ENCODE results near the gene RAB26. TPM values are rescaled to one million over a fixed set of nuclear protein-coding genes. Genes with fewer than 3 reads are reported as not detected.

The RAB26 gene
- total and polyA plus RNA-seq, 9 donors = 0.12 to 0.80 (median 0.35) TPM; not detected in 5

DNA sequence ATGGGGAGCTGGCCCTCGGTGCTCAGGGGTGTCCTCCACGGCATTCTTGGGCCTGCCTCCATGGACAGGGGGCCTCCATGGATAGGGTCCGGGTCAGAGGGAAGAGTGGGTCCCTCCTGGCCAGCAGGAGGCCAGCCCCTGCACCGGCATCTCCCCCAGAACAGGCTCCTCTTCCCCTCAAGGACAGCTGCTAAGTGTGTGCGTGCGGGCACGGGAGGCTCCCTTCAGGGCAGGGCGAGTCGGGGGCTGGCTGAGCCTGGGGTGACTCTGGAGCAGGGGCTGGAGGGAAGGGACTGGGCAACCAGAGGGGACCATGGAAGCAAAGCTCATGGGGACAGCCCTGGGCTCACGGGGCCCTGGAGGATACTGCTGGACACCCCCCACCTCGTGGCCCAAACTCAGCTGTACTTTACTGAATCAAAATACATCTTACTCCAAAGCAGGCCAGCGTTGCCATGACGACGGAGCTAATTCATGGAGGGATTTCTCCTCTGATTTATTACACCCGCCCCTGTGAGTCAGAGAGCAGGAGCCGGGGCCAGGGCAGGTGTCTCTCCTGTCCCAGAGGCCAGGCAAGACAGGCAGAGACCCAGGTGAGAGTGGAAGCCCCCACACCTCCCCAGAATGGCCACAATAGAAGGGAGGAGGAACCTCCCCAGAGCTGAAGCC, 45.9 kb downstream of the RAB26 start:
- no peaks in the 10 kb centered on the region for H3K36me3 ChIP-seq
- H3K4me1 ChIP-seq (ENCODE audit: insufficient read depth) = no peaks in the 10 kb centered on the region
- H3K9me3 ChIP-seq = no peaks in the 10 kb centered on the region
- DNase-seq = no peak
- intact Hi-C loops (cut with DNase I) = no loop called here
- H3K27me3 ChIP-seq = peaks cover 2% of the 10 kb centered on the region
- H3K4me3 ChIP-seq = no peak overlapping the region
- WGBS, 3 donors = 32 to 35% (median 32%) methylated on average over 14 to 16 of the region's 16 CpGs
- TF ChIP-seq, protein P1, sequence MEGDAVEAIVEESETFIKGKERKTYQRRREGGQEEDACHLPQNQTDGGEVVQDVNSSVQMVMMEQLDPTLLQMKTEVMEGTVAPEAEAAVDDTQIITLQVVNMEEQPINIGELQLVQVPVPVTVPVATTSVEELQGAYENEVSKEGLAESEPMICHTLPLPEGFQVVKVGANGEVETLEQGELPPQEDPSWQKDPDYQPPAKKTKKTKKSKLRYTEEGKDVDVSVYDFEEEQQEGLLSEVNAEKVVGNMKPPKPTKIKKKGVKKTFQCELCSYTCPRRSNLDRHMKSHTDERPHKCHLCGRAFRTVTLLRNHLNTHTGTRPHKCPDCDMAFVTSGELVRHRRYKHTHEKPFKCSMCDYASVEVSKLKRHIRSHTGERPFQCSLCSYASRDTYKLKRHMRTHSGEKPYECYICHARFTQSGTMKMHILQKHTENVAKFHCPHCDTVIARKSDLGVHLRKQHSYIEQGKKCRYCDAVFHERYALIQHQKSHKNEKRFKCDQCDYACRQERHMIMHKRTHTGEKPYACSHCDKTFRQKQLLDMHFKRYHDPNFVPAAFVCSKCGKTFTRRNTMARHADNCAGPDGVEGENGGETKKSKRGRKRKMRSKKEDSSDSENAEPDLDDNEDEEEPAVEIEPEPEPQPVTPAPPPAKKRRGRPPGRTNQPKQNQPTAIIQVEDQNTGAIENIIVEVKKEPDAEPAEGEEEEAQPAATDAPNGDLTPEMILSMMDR (IDR thresholded peaks at IDR 0.05) = no peak
- no peak for TF ChIP-seq EP300 (IDR thresholded peaks at IDR 0.05)
- no peak for TF ChIP-seq POLR2A (IDR thresholded peaks at IDR 0.05)
- H3K27ac ChIP-seq = no peak overlapping the region

DNA sequence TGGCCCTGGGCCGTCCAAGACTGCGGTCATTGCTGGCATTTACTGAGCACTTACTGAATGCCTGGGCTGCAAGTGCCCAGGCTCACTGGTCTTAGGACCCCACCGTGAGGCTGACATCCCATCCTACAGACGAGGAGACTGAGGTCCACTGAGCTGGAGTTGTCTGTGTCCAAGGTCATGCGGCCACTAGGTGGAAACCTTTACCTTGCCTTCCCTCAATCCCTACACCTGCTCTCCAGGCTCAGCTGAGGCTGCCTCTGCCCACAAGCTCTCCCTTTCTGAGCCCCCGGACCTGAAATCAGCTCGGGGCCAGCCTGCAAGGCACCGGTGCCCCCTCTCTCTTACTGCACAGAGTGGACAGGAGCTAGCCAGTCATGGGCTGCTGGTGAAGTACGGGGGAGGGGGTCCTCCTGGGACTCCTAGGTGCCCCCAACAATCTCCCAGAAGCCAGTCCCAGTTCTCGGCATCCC, 46.5 kb downstream of the RAB26 start:
- Histone ChIP-seq H3K36me3 (no peaks in the 10 kb centered on the region), H3K27ac (no peak overlapping the region), H3K4me3 (no peak overlapping the region), H3K4me1 (ENCODE audit: insufficient read depth) (no peaks in the 10 kb centered on the region), H3K27me3 (peaks cover 2% of the 10 kb centered on the region), H3K9me3 (no peaks in the 10 kb centered on the region)
- intact Hi-C loops (cut with DNase I) = no loop called here
- WGBS, 3 donors = 22 to 35% (median 24%) methylated on average over 10 of the region's 10 CpGs
- DNase-seq = no peak
- TF ChIP-seq, protein P1 (IDR thresholded peaks at IDR 0.05) = peak in 1 of 3 donors; percentile 15
- no peak for TF ChIP-seq POLR2A (IDR thresholded peaks at IDR 0.05)

DNA sequence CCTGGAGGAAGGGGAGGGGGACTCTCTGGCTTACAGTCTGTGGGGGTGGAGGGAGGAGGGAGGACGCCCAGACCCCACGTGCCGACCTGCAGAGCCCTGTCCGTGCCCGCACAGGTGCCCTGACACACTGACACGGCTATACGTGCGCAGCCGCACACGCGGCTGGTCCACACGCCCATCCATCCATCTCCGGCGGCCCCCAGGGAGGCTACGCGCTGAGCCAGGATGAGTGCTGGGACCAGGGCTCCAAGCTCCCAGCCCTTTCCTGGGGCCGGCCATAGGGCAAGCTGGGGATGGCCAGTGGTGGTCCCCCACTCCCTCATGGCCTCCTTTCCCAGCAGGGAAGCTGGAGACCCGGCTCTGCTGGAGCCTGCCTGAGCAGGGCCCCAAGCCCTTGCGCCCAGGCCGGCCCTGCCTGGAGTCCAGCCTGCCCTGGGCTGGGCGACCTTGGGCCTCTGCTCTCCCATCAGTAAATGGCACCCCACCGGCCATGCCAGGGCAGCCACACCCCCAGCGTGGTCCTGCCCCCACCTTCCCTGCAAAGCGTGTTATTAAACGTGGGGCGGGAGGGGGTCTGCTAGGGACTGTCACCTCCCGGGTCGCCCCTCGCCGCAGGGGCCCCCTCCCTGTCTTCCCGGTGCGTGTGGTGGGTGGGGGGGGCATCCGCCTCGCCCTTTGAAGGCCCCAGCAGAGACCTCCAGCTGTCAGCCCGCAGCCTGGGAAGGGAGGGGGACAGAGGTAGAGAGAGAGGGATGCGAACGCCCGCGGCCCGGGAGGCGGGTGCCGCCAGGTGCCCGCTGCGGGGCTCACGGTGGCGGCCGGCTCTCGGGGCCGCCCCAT, 47.1 kb downstream of the RAB26 start:
- Histone ChIP-seq H3K4me1 (ENCODE audit: insufficient read depth) (no peaks in the 10 kb centered on the region), H3K27me3 (peaks cover 2% of the 10 kb centered on the region), H3K4me3 (peak overlapping the region; percentile 29), H3K9me3 (no peaks in the 10 kb centered on the region), H3K36me3 (no peaks in the 10 kb centered on the region), H3K27ac (no peak overlapping the region)
- TF ChIP-seq POLR2A (IDR thresholded peaks at IDR 0.05) (no peak), EP300 (IDR thresholded peaks at IDR 0.05) (no peak)
- TF ChIP-seq, protein P1 (IDR thresholded peaks at IDR 0.05) = no peak
- intact Hi-C loops (cut with DNase I) = no loop called here
- no peak for DNase-seq
- WGBS, 3 donors = 8 to 14% (median 10%) methylated on average over 33 to 49 of the region's 49 CpGs

DNA sequence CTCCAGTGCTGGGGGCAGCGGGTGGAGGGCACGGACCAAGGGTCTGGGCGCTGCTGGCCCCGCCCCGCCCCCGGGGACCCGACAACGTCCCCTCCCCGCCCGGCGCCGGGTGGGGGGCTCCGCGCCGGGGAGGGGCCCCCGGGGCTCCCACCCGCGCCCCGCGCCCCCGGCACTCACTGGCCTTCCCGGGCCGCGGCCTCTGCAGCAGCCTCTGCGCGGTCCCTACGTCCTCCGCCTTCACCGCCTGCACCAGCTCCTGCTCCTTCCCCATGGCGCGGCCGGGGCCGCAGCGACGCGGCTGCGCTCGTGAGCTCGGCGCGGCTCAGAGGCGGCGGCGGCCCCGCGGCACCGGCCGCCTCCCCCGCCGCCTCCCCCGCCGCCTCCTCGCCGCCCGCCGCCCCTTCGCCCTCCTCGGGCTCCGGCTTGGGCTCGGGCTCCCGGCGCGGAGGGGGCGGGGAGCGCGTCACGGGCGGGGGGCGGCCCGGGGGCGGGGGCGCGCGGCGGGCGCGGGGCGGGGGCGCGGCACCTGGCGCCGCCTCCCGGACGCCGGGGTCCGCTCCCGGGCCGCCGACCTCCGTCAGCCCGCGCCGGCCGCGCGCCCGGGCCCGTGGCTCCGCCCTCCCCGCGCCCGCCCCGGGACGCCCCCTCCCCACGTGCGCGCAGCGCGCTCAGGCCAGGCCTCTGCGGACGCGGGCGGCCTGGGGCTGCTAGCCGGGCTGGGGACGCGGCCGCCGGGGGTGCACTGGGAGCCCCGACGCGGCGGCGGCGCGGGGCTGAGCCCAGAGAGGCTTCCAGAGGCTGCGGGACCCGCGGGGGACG, 47.9 kb downstream of the RAB26 start, which contains the start of gene CASKIN1:
Gene CASKIN1, minus strand, starts transcription at position 444 of the 819 bp plus-strand sequence. Its CDS starts 173 bp downstream, at position 271.
- intact Hi-C loops (cut with DNase I) = no loop called here
- H3K27ac ChIP-seq = no peak within 1 kb of the TSS
- no peak for DNase-seq
- no peaks in the 10 kb centered on the region for H3K36me3 ChIP-seq
- peaks cover 2% of the 10 kb centered on the region for H3K27me3 ChIP-seq
- TF ChIP-seq, protein P1 (IDR thresholded peaks at IDR 0.05) = no peak
- TF ChIP-seq POLR2A (IDR thresholded peaks at IDR 0.05) (no peak), EP300 (IDR thresholded peaks at IDR 0.05) (no peak)
- H3K9me3 ChIP-seq = no peaks in the 10 kb centered on the region
- no peaks in the 10 kb centered on the region for H3K4me1 ChIP-seq (ENCODE audit: insufficient read depth)
- 0 to 2% (median 1%) methylated on average over 30 to 124 of the region's 129 CpGs for WGBS, 3 donors
- peak within 1 kb of the TSS; percentile 29 for H3K4me3 ChIP-seq

Measured in ovary (tissue), 9 donors.